ENCODE results near the gene IGF2R. TPM values are rescaled to one million over a fixed set of nuclear protein-coding genes. Genes with fewer than 3 reads are reported as not detected.

The IGF2R gene
- total and polyA plus RNA-seq, 8 donors: 56.5 to 153 (median 60.4) TPM

- TF ChIP-seq CTCF (IDR thresholded peaks at IDR 0.05): no peak
- peaks cover 0 to 98% of the 10 kb centered on the region in 2 donors for H3K36me3 ChIP-seq
- H3K4me3 ChIP-seq: no peak overlapping the region
- no peak for ATAC-seq
- no peaks in the 10 kb centered on the region for H3K27me3 ChIP-seq
- no peaks in the 10 kb centered on the region for H3K9me3 ChIP-seq
- no peak for DNase-seq
- H3K4me1 ChIP-seq: no peaks in the 10 kb centered on the region
- intact Hi-C loops (cut with DNase I): no loop called here
- H3K27ac ChIP-seq: no peak overlapping the region
Observed at GRCh38 chr6:160067564-160067963, 98.7 kb downstream of the IGF2R start.

- no peak for TF ChIP-seq CTCF (IDR thresholded peaks at IDR 0.05)
- H3K27ac ChIP-seq: no peak overlapping the region
- H3K27me3 ChIP-seq: no peaks in the 10 kb centered on the region
- ATAC-seq (no peak), DNase-seq (no peak)
- peaks cover 0 to 98% of the 10 kb centered on the region in 2 donors for H3K36me3 ChIP-seq
- no peaks in the 10 kb centered on the region for H3K4me1 ChIP-seq
- H3K9me3 ChIP-seq: no peaks in the 10 kb centered on the region
- no peak overlapping the region for H3K4me3 ChIP-seq
- intact Hi-C loops (cut with DNase I): no loop called here
Observed at GRCh38 chr6:160068346-160068745, 99.5 kb downstream of the IGF2R start.

- Histone ChIP-seq H3K9me3 (no peaks in the 10 kb centered on the region), H3K36me3 (peaks cover 0 to 98% of the 10 kb centered on the region in 2 donors), H3K27ac (no peak overlapping the region), H3K4me1 (no peaks in the 10 kb centered on the region), H3K27me3 (no peaks in the 10 kb centered on the region), H3K4me3 (no peak overlapping the region)
- no peak for TF ChIP-seq CTCF (IDR thresholded peaks at IDR 0.05)
- intact Hi-C loops (cut with DNase I): no loop called here
- ATAC-seq (no peak), DNase-seq (no peak)
Observed at GRCh38 chr6:160069050-160069454, 100.2 kb downstream of the IGF2R start.

GRCh38 chr6:160069459-160069858, 100.6 kb downstream of the IGF2R start:
- Histone ChIP-seq H3K4me3 (no peak overlapping the region), H3K9me3 (no peaks in the 10 kb centered on the region), H3K27me3 (no peaks in the 10 kb centered on the region), H3K27ac (no peak overlapping the region), H3K36me3 (peaks cover 0 to 98% of the 10 kb centered on the region in 2 donors), H3K4me1 (no peaks in the 10 kb centered on the region)
- ATAC-seq: no peak
- DNase-seq: no peak
- TF ChIP-seq CTCF (IDR thresholded peaks at IDR 0.05): no peak
- intact Hi-C loops (cut with DNase I): no loop called here

- H3K4me3 ChIP-seq: no peak overlapping the region
- no peak overlapping the region for H3K27ac ChIP-seq
- peaks cover 0 to 98% of the 10 kb centered on the region in 2 donors for H3K36me3 ChIP-seq
- H3K27me3 ChIP-seq: no peaks in the 10 kb centered on the region
- no peaks in the 10 kb centered on the region for H3K4me1 ChIP-seq
- TF ChIP-seq CTCF (IDR thresholded peaks at IDR 0.05): no peak
- intact Hi-C loops (cut with DNase I): no loop called here
- no peaks in the 10 kb centered on the region for H3K9me3 ChIP-seq
- ATAC-seq (no peak), DNase-seq (no peak)
Observed at GRCh38 chr6:160070427-160070826, 101.5 kb downstream of the IGF2R start.
